ENCODE measurements around the gene CAVIN3. TPM values are rescaled to one million over a fixed set of nuclear protein-coding genes. Genes with fewer than 3 reads are reported as not detected.
A peak's percentile ranks its signal among the peaks of the same experiment; 100 is the strongest.

Gene CAVIN3
- total RNA-seq, 2 donors from 2014 or later = 303 to 717 TPM

- no peak overlapping the region for H3K4me3 ChIP-seq
- no peaks in the 10 kb centered on the region for H3K27me3 ChIP-seq (replicated peaks; ENCODE audit: insufficient read depth)
- peaks cover 18 to 53% of the 10 kb centered on the region in 2 donors for H3K4me1 ChIP-seq (ENCODE audit: control insufficient read depth in 1 of 2, low read depth in 2 of 2)
- DNase-seq (ENCODE audit: low spot score) (no peak), ATAC-seq (ENCODE audit: insufficient number of reproducible peaks, low FRiP score, low read depth) (no peak)
- H3K36me3 ChIP-seq = no peaks in the 10 kb centered on the region
- H3K9me3 ChIP-seq = no peaks in the 10 kb centered on the region
- peak overlapping the region in 1 of 2 donors; percentile 20 for H3K27ac ChIP-seq
- no peak for TF ChIP-seq CTCF (IDR thresholded peaks at IDR 0.05)
Observed at GRCh38 chr11:6360183-6360582, 39.9 kb upstream of the CAVIN3 start.

GRCh38 chr11:6357222-6357621 is 36.9 kb upstream of the CAVIN3 start:
- no peak for TF ChIP-seq CTCF (IDR thresholded peaks at IDR 0.05)
- Histone ChIP-seq H3K4me1 (ENCODE audit: control insufficient read depth in 1 of 2, low read depth in 2 of 2) (peaks cover 17 to 32% of the 10 kb centered on the region in 2 donors), H3K9me3 (no peaks in the 10 kb centered on the region), H3K27me3 (replicated peaks; ENCODE audit: insufficient read depth) (no peaks in the 10 kb centered on the region), H3K27ac (peak overlapping the region; percentile 85 to 89), H3K36me3 (no peaks in the 10 kb centered on the region), H3K4me3 (peak overlapping the region; percentile 4)
- DNase-seq (ENCODE audit: low spot score) (peak; percentile 76), ATAC-seq (ENCODE audit: insufficient number of reproducible peaks, low FRiP score, low read depth) (peak; percentile 92)

- Histone ChIP-seq H3K36me3 (no peaks in the 10 kb centered on the region), H3K4me3 (no peak overlapping the region), H3K9me3 (no peaks in the 10 kb centered on the region), H3K4me1 (ENCODE audit: control insufficient read depth in 1 of 2, low read depth in 2 of 2) (peaks cover 15 to 27% of the 10 kb centered on the region in 2 donors), H3K27me3 (replicated peaks; ENCODE audit: insufficient read depth) (no peaks in the 10 kb centered on the region), H3K27ac (peak overlapping the region; percentile 85 to 89)
- no peak for TF ChIP-seq CTCF (IDR thresholded peaks at IDR 0.05)
- no peak for DNase-seq (ENCODE audit: low spot score)
- ATAC-seq (ENCODE audit: insufficient number of reproducible peaks, low FRiP score, low read depth) = no peak
Observed at GRCh38 chr11:6356503-6357055, 36.3 kb upstream of the CAVIN3 start.

GRCh38 chr11:6354651-6355485 is 34.6 kb upstream of the CAVIN3 start:
- ATAC-seq (ENCODE audit: insufficient number of reproducible peaks, low FRiP score, low read depth) (no peak), DNase-seq (ENCODE audit: low spot score) (no peak)
- H3K9me3 ChIP-seq = no peaks in the 10 kb centered on the region
- peaks cover 15 to 24% of the 10 kb centered on the region in 2 donors for H3K4me1 ChIP-seq (ENCODE audit: control insufficient read depth in 1 of 2, low read depth in 2 of 2)
- H3K27me3 ChIP-seq (replicated peaks; ENCODE audit: insufficient read depth) = no peaks in the 10 kb centered on the region
- H3K4me3 ChIP-seq = no peak overlapping the region
- H3K36me3 ChIP-seq = no peaks in the 10 kb centered on the region
- no peak overlapping the region for H3K27ac ChIP-seq
- TF ChIP-seq CTCF (IDR thresholded peaks at IDR 0.05) = no peak

- Histone ChIP-seq H3K4me1 (ENCODE audit: control insufficient read depth in 1 of 2, low read depth in 2 of 2) (peaks cover 15 to 24% of the 10 kb centered on the region in 2 donors), H3K9me3 (no peaks in the 10 kb centered on the region), H3K27me3 (replicated peaks; ENCODE audit: insufficient read depth) (no peaks in the 10 kb centered on the region), H3K4me3 (no peak overlapping the region), H3K27ac (no peak overlapping the region), H3K36me3 (no peaks in the 10 kb centered on the region)
- no peak for DNase-seq (ENCODE audit: low spot score)
- ATAC-seq (ENCODE audit: insufficient number of reproducible peaks, low FRiP score, low read depth) = no peak
- peak; percentile 92 for TF ChIP-seq CTCF (IDR thresholded peaks at IDR 0.05)
Observed at GRCh38 chr11:6353367-6353987, 33.2 kb upstream of the CAVIN3 start.

Measured in thoracic aorta (tissue), 2 donors.